ENCODE data around the gene ADGRA1.
"Not testable (repeated sequence)": the region's sequence is repeated elsewhere in the genome, so short reads cannot be mapped to it uniquely, and the experiment has no call there.

Gene ADGRA1

GRCh38 chr10:133142523-133143199 lies 54.9 kb downstream of the ADGRA1 start:
- no peak overlapping the region for H3K4me3 ChIP-seq (ENCODE audit: control insufficient read depth, low read depth, low read length)
- DNase-seq (ENCODE audit: low read depth) = no peak
- TF ChIP-seq, protein P1, sequence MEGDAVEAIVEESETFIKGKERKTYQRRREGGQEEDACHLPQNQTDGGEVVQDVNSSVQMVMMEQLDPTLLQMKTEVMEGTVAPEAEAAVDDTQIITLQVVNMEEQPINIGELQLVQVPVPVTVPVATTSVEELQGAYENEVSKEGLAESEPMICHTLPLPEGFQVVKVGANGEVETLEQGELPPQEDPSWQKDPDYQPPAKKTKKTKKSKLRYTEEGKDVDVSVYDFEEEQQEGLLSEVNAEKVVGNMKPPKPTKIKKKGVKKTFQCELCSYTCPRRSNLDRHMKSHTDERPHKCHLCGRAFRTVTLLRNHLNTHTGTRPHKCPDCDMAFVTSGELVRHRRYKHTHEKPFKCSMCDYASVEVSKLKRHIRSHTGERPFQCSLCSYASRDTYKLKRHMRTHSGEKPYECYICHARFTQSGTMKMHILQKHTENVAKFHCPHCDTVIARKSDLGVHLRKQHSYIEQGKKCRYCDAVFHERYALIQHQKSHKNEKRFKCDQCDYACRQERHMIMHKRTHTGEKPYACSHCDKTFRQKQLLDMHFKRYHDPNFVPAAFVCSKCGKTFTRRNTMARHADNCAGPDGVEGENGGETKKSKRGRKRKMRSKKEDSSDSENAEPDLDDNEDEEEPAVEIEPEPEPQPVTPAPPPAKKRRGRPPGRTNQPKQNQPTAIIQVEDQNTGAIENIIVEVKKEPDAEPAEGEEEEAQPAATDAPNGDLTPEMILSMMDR (conservative IDR thresholded peaks at IDR 0.05; ENCODE audit: control insufficient read depth, insufficient read depth, low read depth, low read length) = no peak

DNA sequence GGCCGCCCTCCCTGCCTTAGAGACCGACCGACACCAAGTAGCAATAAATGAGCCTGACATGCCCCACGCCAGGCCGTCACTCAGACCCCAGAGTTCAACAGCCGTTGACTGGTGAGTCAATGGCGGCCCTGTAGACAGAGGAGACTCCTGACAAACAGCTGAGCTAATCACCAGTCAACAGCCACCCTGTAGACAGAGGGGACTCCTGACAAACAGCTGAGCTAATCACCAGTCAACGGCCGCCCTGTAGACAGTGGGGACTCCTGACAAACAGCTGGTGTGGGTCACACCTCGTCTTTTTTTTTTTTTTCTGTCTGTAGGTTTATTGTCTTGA lies 55.4 kb downstream of the ADGRA1 start:
- DNase-seq (ENCODE audit: low read depth) = no peak
- no peak overlapping the region for H3K4me3 ChIP-seq (ENCODE audit: control insufficient read depth, low read depth, low read length)
- TF ChIP-seq, protein P1 (conservative IDR thresholded peaks at IDR 0.05; ENCODE audit: control insufficient read depth, insufficient read depth, low read depth, low read length) = no peak

GRCh38 chr10:133143546-133143945 lies 55.8 kb downstream of the ADGRA1 start:
- no peak overlapping the region for H3K4me3 ChIP-seq (ENCODE audit: control insufficient read depth, low read depth, low read length)
- TF ChIP-seq, protein P1 (conservative IDR thresholded peaks at IDR 0.05; ENCODE audit: control insufficient read depth, insufficient read depth, low read depth, low read length) = no peak
- DNase-seq (ENCODE audit: low read depth) = no peak

- TF ChIP-seq, protein P1 (conservative IDR thresholded peaks at IDR 0.05; ENCODE audit: control insufficient read depth, insufficient read depth, low read depth, low read length) = no peak
- H3K4me3 ChIP-seq (ENCODE audit: control insufficient read depth, low read depth, low read length) = no peak overlapping the region
- DNase-seq (ENCODE audit: low read depth) = no peak
These were observed 57.0 kb downstream of the ADGRA1 start for GRCh38 chr10:133144771-133145170.

DNA sequence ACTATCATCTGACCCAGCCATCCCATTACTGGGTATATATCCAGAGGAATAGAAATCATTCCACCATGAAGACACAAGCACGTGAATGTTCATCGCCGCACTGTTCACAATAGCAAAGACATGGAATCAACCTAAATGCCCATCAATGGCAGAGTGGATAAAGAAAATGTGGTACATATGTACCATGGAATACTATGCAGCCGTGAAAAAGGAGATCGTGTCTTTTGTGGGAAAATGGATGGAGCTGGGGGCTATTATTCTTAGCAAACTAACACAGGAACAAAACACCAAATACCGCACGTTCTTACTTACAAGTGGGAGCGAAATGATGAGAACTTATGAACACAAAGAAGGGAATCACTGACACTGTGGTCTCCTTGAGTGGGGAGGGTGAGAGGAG lies 62.5 kb downstream of the ADGRA1 start:
- no peak overlapping the region for H3K4me3 ChIP-seq (ENCODE audit: control insufficient read depth, low read depth, low read length)
- TF ChIP-seq, protein P1 (conservative IDR thresholded peaks at IDR 0.05; ENCODE audit: control insufficient read depth, insufficient read depth, low read depth, low read length) = no peak
- DNase-seq (ENCODE audit: low read depth) = no peak

GRCh38 chr10:133150656-133151055 lies 62.9 kb downstream of the ADGRA1 start:
- H3K4me3 ChIP-seq (ENCODE audit: control insufficient read depth, low read depth, low read length) = no peak overlapping the region
- TF ChIP-seq, protein P1 (conservative IDR thresholded peaks at IDR 0.05; ENCODE audit: control insufficient read depth, insufficient read depth, low read depth, low read length) = no peak
- no peak for DNase-seq (ENCODE audit: low read depth)

DNA sequence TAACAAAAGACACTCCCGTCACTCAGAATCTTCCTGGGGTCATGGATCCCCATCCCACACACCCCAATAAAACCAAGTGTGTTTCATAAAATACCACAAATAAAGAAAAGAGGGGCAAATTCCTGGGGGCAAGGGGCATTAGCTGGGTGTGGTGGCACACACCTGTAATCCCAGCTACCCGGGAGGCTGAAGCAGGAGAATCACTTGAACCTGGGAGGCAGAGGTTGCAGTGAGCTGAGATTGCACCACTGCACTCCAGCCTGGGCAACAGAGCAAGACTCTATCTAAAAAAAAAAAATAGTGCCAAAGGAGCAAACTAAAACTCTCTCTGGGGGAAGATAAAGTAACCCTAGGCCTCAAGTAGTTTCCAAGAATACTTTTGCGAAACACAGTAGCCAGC lies 63.3 kb downstream of the ADGRA1 start:
- not testable (repeated sequence) for DNase-seq (ENCODE audit: low read depth); H3K4me3 ChIP-seq (ENCODE audit: control insufficient read depth, low read depth, low read length)
